ENCODE results near the gene PTPRR.

DNA sequence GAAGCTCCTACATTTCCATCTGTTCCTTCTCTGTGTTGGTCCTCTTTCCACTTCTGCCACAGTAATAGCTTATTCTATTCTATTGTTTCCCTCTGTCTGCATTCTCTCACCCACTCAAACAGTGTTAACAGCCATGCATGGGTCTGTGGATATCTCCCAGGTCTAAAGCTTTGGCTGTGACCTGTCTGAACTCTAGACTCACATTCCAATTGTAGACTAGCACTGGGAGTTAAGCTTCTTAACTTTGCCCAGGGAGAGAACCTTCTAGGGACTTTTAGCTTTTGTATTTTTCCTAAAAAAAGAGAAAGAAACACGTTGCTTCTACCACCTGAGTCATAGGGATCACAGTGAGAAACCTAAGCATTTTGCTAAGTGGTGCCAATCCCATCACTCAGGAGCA, 36.7 kb downstream of the PTPRR start:
- TF ChIP-seq, protein P1, sequence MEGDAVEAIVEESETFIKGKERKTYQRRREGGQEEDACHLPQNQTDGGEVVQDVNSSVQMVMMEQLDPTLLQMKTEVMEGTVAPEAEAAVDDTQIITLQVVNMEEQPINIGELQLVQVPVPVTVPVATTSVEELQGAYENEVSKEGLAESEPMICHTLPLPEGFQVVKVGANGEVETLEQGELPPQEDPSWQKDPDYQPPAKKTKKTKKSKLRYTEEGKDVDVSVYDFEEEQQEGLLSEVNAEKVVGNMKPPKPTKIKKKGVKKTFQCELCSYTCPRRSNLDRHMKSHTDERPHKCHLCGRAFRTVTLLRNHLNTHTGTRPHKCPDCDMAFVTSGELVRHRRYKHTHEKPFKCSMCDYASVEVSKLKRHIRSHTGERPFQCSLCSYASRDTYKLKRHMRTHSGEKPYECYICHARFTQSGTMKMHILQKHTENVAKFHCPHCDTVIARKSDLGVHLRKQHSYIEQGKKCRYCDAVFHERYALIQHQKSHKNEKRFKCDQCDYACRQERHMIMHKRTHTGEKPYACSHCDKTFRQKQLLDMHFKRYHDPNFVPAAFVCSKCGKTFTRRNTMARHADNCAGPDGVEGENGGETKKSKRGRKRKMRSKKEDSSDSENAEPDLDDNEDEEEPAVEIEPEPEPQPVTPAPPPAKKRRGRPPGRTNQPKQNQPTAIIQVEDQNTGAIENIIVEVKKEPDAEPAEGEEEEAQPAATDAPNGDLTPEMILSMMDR (conservative IDR thresholded peaks at IDR 0.05; ENCODE audit: low read length) = no peak
- no peak for TF ChIP-seq EZH2phosphoT487 (IDR thresholded peaks at IDR 0.05; ENCODE audit: borderline replicate concordance, low read depth, low read length)
